IMR-90 (cell line): ENCODE data around the gene VPS37B. TPM values are rescaled to one million over a fixed set of nuclear protein-coding genes. Genes with fewer than 3 reads are reported as not detected.

ENCODE experiments used
- ATAC-seq: fragments of 200-7000 bp; cut with Tn5 transposase; 2 replicates; pipeline ENCODE4 v1.9.1; 2020; ENCODE audit warnings: low read depth, mild to moderate bottlenecking, moderate library complexity
- BruUV-seq: library from RNA; stranded (reverse); fragments of 400-500 nt; replicated peaks from 2 replicates; lab custom pipeline; 2021; lab: Mats Ljungman, UMichigan
- CTCF ChIA-PET: fragments of 300-600 bp; formaldehyde crosslinking; extraction: SDS; loops from one replicate; lab custom pipeline; 2021; ENCODE audit warnings: antibody characterized with exemption; lab: Yijun Ruan, JAX
- POLR2A ChIA-PET: fragments of 300-600 bp; sonication (Branson Sonifier 250); formaldehyde crosslinking; loops from one replicate; lab custom pipeline; 2022; ENCODE audit warnings: antibody characterized with exemption; ENCODE audit not compliant: unreplicated experiment; lab: Charles Lee
- DNase-seq: peaks from one replicate; pipeline ENCODE4 v3.0.0; 2013
- H2AFZ ChIP-seq: replicated peaks from 2 replicates; pipeline ENCODE3; 2013; ENCODE audit warnings: low read length, mild to moderate bottlenecking; ENCODE audit not compliant: poor library complexity
- H2AK5ac ChIP-seq: 2 replicates; pipeline ENCODE4 v1.6.1; 2013; ENCODE audit warnings: low read depth, low read length, inconsistent platforms
- H2AK9ac ChIP-seq: replicated peaks from 2 replicates; pipeline ENCODE3; 2013; ENCODE audit warnings: mild to moderate bottlenecking, low read depth, low read length, moderate library complexity; ENCODE audit not compliant: poor library complexity
- H2BK120ac ChIP-seq: 2 replicates; pipeline ENCODE4 v1.6.1; 2013; ENCODE audit warnings: low read depth, low read length, inconsistent platforms
- H2BK15ac ChIP-seq: 3 replicates; pipeline ENCODE4 v1.6.1; 2013; ENCODE audit warnings: low read depth, low read length, inconsistent platforms
- H2BK20ac ChIP-seq: 2 replicates; pipeline ENCODE4 v1.6.1; 2013; ENCODE audit warnings: low read depth, mild to moderate bottlenecking, inconsistent platforms, low read length, moderate library complexity
- H2BK5ac ChIP-seq: 2 replicates; pipeline ENCODE4 v1.6.1; 2013; ENCODE audit warnings: mild to moderate bottlenecking, low read depth, low read length, inconsistent platforms; ENCODE audit not compliant: poor library complexity, severe bottlenecking
- H3K14ac ChIP-seq: replicated peaks from 2 replicates; pipeline ENCODE4 v1.6.1; 2013; ENCODE audit warnings: low read depth, low read length, inconsistent platforms
- H3K18ac ChIP-seq: 2 replicates; pipeline ENCODE4 v1.6.1; 2013; ENCODE audit warnings: low read depth, low read length, control low read depth
- H3K23ac ChIP-seq: 2 replicates; pipeline ENCODE4 v1.6.1; 2013; ENCODE audit warnings: low read depth, low read length, inconsistent platforms
- H3K27ac ChIP-seq: 2 replicates; pipeline ENCODE4 v1.5.1; 2013; ENCODE audit warnings: mild to moderate bottlenecking, control low read depth, low read length; ENCODE audit not compliant: insufficient read depth
- H3K27me3 ChIP-seq: 2 replicates; pipeline ENCODE4 v1.6.1; 2013; ENCODE audit warnings: low read length; ENCODE audit not compliant: control insufficient read depth, insufficient read depth
- H3K36me3 ChIP-seq: 2 replicates; pipeline ENCODE4 v1.6.1; 2013; ENCODE audit warnings: low read length, mixed read lengths; ENCODE audit not compliant: control insufficient read depth, insufficient read depth
- H3K4ac ChIP-seq: 2 replicates; pipeline ENCODE4 v1.6.1; 2013; ENCODE audit warnings: low read depth, low read length, inconsistent platforms
- H3K4me1 ChIP-seq: 2 replicates; pipeline ENCODE4 v1.6.1; 2013; ENCODE audit warnings: low read length, mixed read lengths; ENCODE audit not compliant: control insufficient read depth, insufficient read depth
- H3K4me2 ChIP-seq: 2 replicates; pipeline ENCODE4 v1.6.1; 2013; ENCODE audit warnings: low read depth, mild to moderate bottlenecking, control low read depth, low read length, moderate library complexity
- H3K4me3 ChIP-seq: 2 replicates; pipeline ENCODE4 v1.5.1; 2013; ENCODE audit warnings: low read depth, mild to moderate bottlenecking, control low read depth, low read length, moderate library complexity; ENCODE audit not compliant: insufficient read depth
- H3K56ac ChIP-seq: 2 replicates; pipeline ENCODE4 v1.6.1; 2013; ENCODE audit warnings: low read length, inconsistent platforms; ENCODE audit not compliant: insufficient read depth; ENCODE audit errors: extremely low read depth
- H3K79me1 ChIP-seq, 2 experiments: 2 replicates each; pipeline ENCODE4 v1.6.1; 2013; ENCODE audit warnings: low read length in 2 of 2, inconsistent platforms in 1 of 2, low read depth in 1 of 2
- H3K9ac ChIP-seq: 2 replicates; pipeline ENCODE4 v1.6.1; 2013; ENCODE audit warnings: low read depth, low read length, control low read depth
- H3K9me1 ChIP-seq: 2 replicates; pipeline ENCODE4 v1.6.1; 2013; ENCODE audit warnings: low read length, inconsistent platforms; ENCODE audit not compliant: insufficient read depth
- H3K9me3 ChIP-seq: 2 replicates; pipeline ENCODE4 v1.6.1; 2013; ENCODE audit warnings: low read length; ENCODE audit not compliant: control insufficient read depth, insufficient read depth
- H4K20me1 ChIP-seq: 2 replicates; pipeline ENCODE4 v1.6.1; 2013; ENCODE audit warnings: low read length, inconsistent platforms; ENCODE audit not compliant: insufficient read depth
- H4K5ac ChIP-seq: 2 replicates; pipeline ENCODE4 v1.6.1; 2013; ENCODE audit warnings: mild to moderate bottlenecking, low read depth, low read length, control low read depth
- H4K8ac ChIP-seq, 2 experiments: 2 replicates each; pipeline ENCODE4 v1.6.1; 2013; ENCODE audit warnings: low read depth in 2 of 2, low read length in 2 of 2, control low read depth in 1 of 2, inconsistent platforms in 1 of 2
- H4K91ac ChIP-seq: 2 replicates; pipeline ENCODE4 v1.6.1; 2013; ENCODE audit warnings: low read depth, low read length, inconsistent platforms; ENCODE audit not compliant: insufficient read depth
- CEBPB ChIP-seq: IDR thresholded peaks from 2 replicates; pipeline ENCODE4 v1.6.1; 2012; ENCODE audit warnings: low read depth, low read length, improper control_type of control experiment
- MAZ ChIP-seq: IDR thresholded peaks from 2 replicates; pipeline ENCODE4 v1.6.1; 2012; ENCODE audit warnings: low read depth, mild to moderate bottlenecking, low read length, improper control_type of control experiment, moderate library complexity, borderline replicate concordance
- RAD21 ChIP-seq: IDR thresholded peaks from 2 replicates; pipeline ENCODE4 v1.6.1; 2012; ENCODE audit warnings: low read length, improper control_type of control experiment
- RCOR1 ChIP-seq: IDR thresholded peaks from 2 replicates; pipeline ENCODE4 v1.6.1; 2012; ENCODE audit warnings: mild to moderate bottlenecking, low read length, improper control_type of control experiment; ENCODE audit not compliant: insufficient replicate concordance
- SMC3 ChIP-seq: fragments of 150-350 bp; IDR thresholded peaks from 2 replicates; pipeline ENCODE4 v1.6.1; 2016; ENCODE audit warnings: low read depth, mild to moderate bottlenecking, antibody characterized with exemption, low read length, moderate library complexity
- WGBS, 2 experiments: methylation state at CpG; one replicate each; pipeline versions ENCODE4 v1.1.5 to v1.1.7; 2013; ENCODE audit warnings: missing lambda C conversion rate in 2 of 2; ENCODE audit not compliant: insufficient read length in 1 of 2; ENCODE audit errors: extremely low coverage in 2 of 2; 5-methylcytosine and 5-hydroxymethylcytosine counted together
- dilution Hi-C: fragments of 300-500 bp; cut with HindIII; formaldehyde crosslinking; loops from one replicate; pipeline ENCODE4 v1.14.3; 2018; ENCODE audit warnings: low sequenced_read_pairs; ENCODE audit not compliant: unreplicated experiment
- in situ Hi-C: fragments of 300-500 bp; cut with MboI; formaldehyde crosslinking; loops from 3 replicates; pipeline ENCODE4 v1.14.3; 2019; ENCODE audit warnings: low sequenced_read_pairs, inconsistent platforms, mixed read lengths
- intact Hi-C: fragments of 100-400 bp; cut with micrococcal nuclease; formaldehyde crosslinking; loops from 2 replicates; pipeline ENCODE4 v1.10.0; 2022
- polyA plus RNA-seq, 3 experiments: library from polyadenylated mRNA; depleted of rRNA; stranded (reverse); fragments of >200 nt; gene quantifications; 2 replicates each; pipeline ENCODE4 v1.2.3, GENCODE V29; 2012; ENCODE audit warnings: low replicate concordance in 1 of 3
- total RNA-seq: library from RNA; depleted of rRNA; stranded (reverse); fragments of >200 nt; gene quantifications from 2 replicates; pipeline ENCODE4 v1.2.3, GENCODE V29; 2012

VPS37B gene
- total and polyA plus RNA-seq, 2 of the 4 experiments (the other 2 are of a cell fraction), result 8.6 to 25.7 TPM

DNA sequence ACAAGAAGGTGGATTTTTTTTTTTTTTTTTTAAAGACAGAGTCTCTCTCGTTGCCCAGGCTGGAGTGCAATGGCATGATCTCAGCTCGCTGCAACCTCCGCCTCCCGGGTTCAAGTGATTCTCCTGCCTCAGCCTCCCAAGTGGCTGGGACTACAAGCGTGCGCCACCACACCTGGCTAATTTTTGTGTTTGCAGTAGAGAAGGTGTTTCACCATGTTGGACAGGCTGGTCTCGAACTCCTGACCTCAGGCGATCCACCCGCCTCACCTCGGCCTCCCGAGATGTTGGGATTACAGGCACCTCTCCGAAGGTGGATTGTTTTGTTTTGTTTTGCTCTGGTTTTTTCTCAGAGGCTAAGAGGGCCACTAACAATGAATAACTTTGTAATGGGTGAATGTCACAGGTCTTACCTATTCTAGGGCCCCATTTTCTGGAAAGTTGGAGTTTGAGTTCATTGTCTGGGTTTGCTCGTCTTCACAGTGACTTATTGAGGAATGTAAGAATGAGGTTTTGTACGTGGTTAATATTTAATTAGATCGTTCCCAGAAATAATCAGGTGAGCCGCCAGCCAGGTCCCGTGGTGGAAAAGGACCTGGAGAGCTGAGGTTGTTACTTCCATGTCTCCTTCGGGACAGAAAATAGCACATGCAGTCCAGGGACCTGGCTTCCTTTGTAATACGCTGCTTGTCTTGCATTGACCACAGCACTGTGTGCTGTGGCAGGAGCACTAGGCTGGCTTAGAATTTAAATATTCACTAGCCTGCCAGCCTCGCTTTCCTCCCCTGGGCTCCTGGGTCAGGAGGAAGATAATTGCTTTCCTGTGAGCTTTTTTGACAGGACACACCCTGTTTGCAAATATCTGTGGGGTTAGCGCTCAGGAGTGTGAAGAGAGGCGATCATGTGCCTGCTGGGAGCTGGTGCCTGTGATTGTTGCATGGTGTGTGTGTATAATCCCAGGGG, 58.3 kb downstream of the VPS37B start:
- H3K14ac ChIP-seq, result no peak overlapping the region
- no peak overlapping the region for H3K23ac ChIP-seq
- H3K4ac ChIP-seq, result no peak overlapping the region
- peaks cover 12% of the 10 kb centered on the region; the same call in 1 of the 2 replicates for H4K20me1 ChIP-seq
- ChIA-PET POLR2A (interaction anchor here (0.7 kb wide), 1 partner anchor 1260 kb away, joined by 19 read pairs; no protein-coding TSS in a partner anchor), CTCF (no interaction called here)
- peaks cover 22% of the 10 kb centered on the region for H3K4me1 ChIP-seq
- in situ Hi-C loops, result no loop called here
- ATAC-seq (no peak), DNase-seq (no peak)
- no peak overlapping the region for H3K4me2 ChIP-seq
- no peak overlapping the region for H2AK9ac ChIP-seq
- H3K9ac ChIP-seq, result no peak overlapping the region
- H2AFZ ChIP-seq, result no peak overlapping the region
- no peak overlapping the region for H4K91ac ChIP-seq
- no peak overlapping the region for H3K18ac ChIP-seq
- H3K36me3 ChIP-seq, result no peaks in the 10 kb centered on the region
- no peak overlapping the region for H2BK5ac ChIP-seq
- H3K9me1 ChIP-seq, result peaks cover 25% of the 10 kb centered on the region
- no peak overlapping the region for H2BK20ac ChIP-seq
- H3K79me1 ChIP-seq, result peaks cover 14 to 52% of the 10 kb centered on the region in 2 experiments; a peak in 3 of 4 replicates
- no peak overlapping the region for H4K5ac ChIP-seq
- H2BK120ac ChIP-seq, result no peak overlapping the region
- dilution Hi-C loops, result no loop called here
- no peaks in the 10 kb centered on the region for H3K9me3 ChIP-seq
- no peaks in the 10 kb centered on the region for H3K27me3 ChIP-seq
- no peak for TF ChIP-seq CEBPB
- TF ChIP-seq RAD21, result no peak
- TF ChIP-seq SMC3, result no peak
- no peak for TF ChIP-seq MAZ
- TF ChIP-seq RCOR1, result no peak
- no peak overlapping the region for H3K27ac ChIP-seq
- WGBS, 2 experiments, result 97% methylated on average over 10 of the region's 22 CpGs; no CpG with 5 or more reads in 1 of the 2 experiments
- H4K8ac ChIP-seq, result no peak overlapping the region
- no TSS peak for BruUV-seq
- no peak overlapping the region for H2AK5ac ChIP-seq
- no peak overlapping the region for H2BK15ac ChIP-seq
- intact Hi-C loops, result no loop called here
- no peak overlapping the region for H3K56ac ChIP-seq
- H3K4me3 ChIP-seq, result no peak overlapping the region
